ENCODE results near the gene ATOSB. TPM values are rescaled to one million over a fixed set of nuclear protein-coding genes. Genes with fewer than 3 reads are reported as not detected.

Gene ATOSB
- total RNA-seq, 4 donors from 2014 or later: 16.2 to 26.4 (median 21.7) TPM

- H3K27me3 ChIP-seq: no peaks in the 10 kb centered on the region
- H3K4me3 ChIP-seq: no peak overlapping the region
- no peak for DNase-seq (ENCODE audit: extremely low spot score)
- peaks cover 24 to 49% (median 47%) of the 10 kb centered on the region in 4 donors for H3K36me3 ChIP-seq
- intact Hi-C loops (cut with DNase I): no loop called here
- 87% methylated on average over 3 of the region's 6 CpGs for WGBS
- no peaks in the 10 kb centered on the region for H3K9me3 ChIP-seq
- H3K27ac ChIP-seq (replicated peaks in 1 of 4): no peak overlapping the region
- peaks cover 34 to 45% (median 41%) of the 10 kb centered on the region in 4 donors for H3K4me1 ChIP-seq
- TF ChIP-seq CTCF (IDR thresholded peaks at IDR 0.05): no peak
- TF ChIP-seq POLR2AphosphoS5 (IDR thresholded peaks at IDR 0.05): no peak
- TF ChIP-seq EP300 (IDR thresholded peaks at IDR 0.05): no peak
- TF ChIP-seq POLR2A (IDR thresholded peaks at IDR 0.05; ENCODE audit: low read depth): no peak
Measured at GRCh38 chr9:35108461-35108860, 7.2 kb downstream of the ATOSB start.

GRCh38 chr9:35107297-35108290, 8.1 kb downstream of the ATOSB start:
- H3K27ac ChIP-seq (replicated peaks in 1 of 4): no peak overlapping the region
- no peaks in the 10 kb centered on the region for H3K9me3 ChIP-seq
- no peak overlapping the region for H3K4me3 ChIP-seq
- H3K27me3 ChIP-seq: no peaks in the 10 kb centered on the region
- H3K4me1 ChIP-seq: peaks cover 28 to 40% (median 37%) of the 10 kb centered on the region in 4 donors
- H3K36me3 ChIP-seq: peaks cover 24 to 49% (median 47%) of the 10 kb centered on the region in 4 donors
- no peak for DNase-seq (ENCODE audit: extremely low spot score)
- intact Hi-C loops (cut with DNase I): no loop called here
- TF ChIP-seq POLR2A (IDR thresholded peaks at IDR 0.05; ENCODE audit: low read depth): no peak
- no peak for TF ChIP-seq POLR2AphosphoS5 (IDR thresholded peaks at IDR 0.05)
- TF ChIP-seq CTCF (IDR thresholded peaks at IDR 0.05): no peak
- no peak for TF ChIP-seq EP300 (IDR thresholded peaks at IDR 0.05)
- 92% methylated on average over 9 of the region's 18 CpGs for WGBS

DNA sequence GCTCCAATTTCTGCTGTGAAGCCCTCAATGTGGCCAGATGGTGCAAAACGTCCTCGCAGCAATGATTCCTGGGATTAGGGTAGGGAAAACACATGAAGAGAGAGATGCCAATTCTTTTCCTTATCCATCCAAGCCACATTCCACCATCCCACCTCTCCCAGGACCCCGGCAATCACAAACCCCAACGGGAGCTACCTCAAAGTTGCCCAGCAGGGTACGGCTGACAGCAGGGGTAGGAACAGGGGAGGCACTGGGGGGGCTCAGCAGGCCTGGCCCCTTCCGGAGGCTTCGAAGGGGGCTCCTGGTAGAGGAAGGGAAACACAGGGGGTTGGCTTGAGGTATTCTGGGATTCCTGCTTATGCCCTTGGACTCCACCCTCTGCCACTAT, 9.3 kb downstream of the ATOSB start:
- WGBS: 95% methylated on average over 7 of the region's 7 CpGs
- Histone ChIP-seq H3K27ac (replicated peaks in 1 of 4) (no peak overlapping the region), H3K27me3 (no peaks in the 10 kb centered on the region), H3K4me1 (peaks cover 30 to 43% (median 39%) of the 10 kb centered on the region in 4 donors), H3K9me3 (no peaks in the 10 kb centered on the region), H3K36me3 (peaks cover 24 to 53% (median 51%) of the 10 kb centered on the region in 4 donors), H3K4me3 (no peak overlapping the region)
- no peak for DNase-seq (ENCODE audit: extremely low spot score)
- TF ChIP-seq EP300 (IDR thresholded peaks at IDR 0.05) (no peak), POLR2AphosphoS5 (IDR thresholded peaks at IDR 0.05) (no peak), CTCF (IDR thresholded peaks at IDR 0.05) (no peak), POLR2A (IDR thresholded peaks at IDR 0.05; ENCODE audit: low read depth) (no peak)
- intact Hi-C loops (cut with DNase I): no loop called here

- WGBS: 91% methylated on average over 12 of the region's 13 CpGs
Measured at GRCh38 chr9:35105571-35106342, 9.9 kb downstream of the ATOSB start.

More at GRCh38 chr9:35105571-35106342, 9.9 kb downstream of the ATOSB start:
- H3K4me1 ChIP-seq: peaks cover 30 to 44% (median 40%) of the 10 kb centered on the region in 4 donors
- no peaks in the 10 kb centered on the region for H3K27me3 ChIP-seq
- TF ChIP-seq CTCF (IDR thresholded peaks at IDR 0.05): no peak
- no peak for TF ChIP-seq POLR2AphosphoS5 (IDR thresholded peaks at IDR 0.05)
- TF ChIP-seq EP300 (IDR thresholded peaks at IDR 0.05): no peak
- TF ChIP-seq POLR2A (IDR thresholded peaks at IDR 0.05; ENCODE audit: low read depth): no peak
- H3K9me3 ChIP-seq: no peaks in the 10 kb centered on the region
- H3K4me3 ChIP-seq: no peak overlapping the region
- H3K36me3 ChIP-seq: peaks cover 26 to 59% (median 57%) of the 10 kb centered on the region in 4 donors
- DNase-seq (ENCODE audit: extremely low spot score): no peak
- intact Hi-C loops (cut with DNase I): no loop called here
- H3K27ac ChIP-seq (replicated peaks in 1 of 4): no peak overlapping the region

All from esophagus muscularis mucosa (tissue), 4 donors.